ENCODE data around the gene SLC39A11.
"Not testable (repeated sequence)": the region's sequence is repeated elsewhere in the genome, so short reads cannot be mapped to it uniquely, and the experiment has no call there.

Gene SLC39A11

DNA sequence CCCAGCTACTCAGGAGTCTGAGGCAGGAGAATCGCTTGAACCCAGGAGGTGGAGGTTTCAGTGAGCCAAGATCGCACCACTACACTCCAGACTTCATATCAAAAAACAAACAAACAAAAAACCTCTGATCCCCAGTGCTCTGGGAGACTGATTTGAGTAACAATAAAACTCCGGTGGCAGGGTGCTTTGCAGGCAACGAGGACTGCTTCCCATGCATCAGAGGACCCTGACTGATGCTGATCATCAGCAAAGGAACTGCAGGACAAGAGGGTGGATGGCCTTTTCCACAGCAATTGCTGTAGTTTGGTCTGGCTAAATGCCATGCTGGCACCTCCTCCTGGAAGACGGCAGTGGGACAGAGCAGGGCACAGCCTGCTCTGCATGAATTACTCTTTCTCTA lies 6.4 kb upstream of the SLC39A11 start:
- H3K27ac ChIP-seq (ENCODE audit: low read length), result no peak overlapping the region
- no peak overlapping the region for H3K4me3 ChIP-seq (ENCODE audit: low read length)
- no peaks in the 10 kb centered on the region for H3K9me3 ChIP-seq (replicated peaks; ENCODE audit: insufficient read depth, low read length)

GRCh38 chr17:73097973-73098765 lies 5.7 kb upstream of the SLC39A11 start:
- not testable (repeated sequence) for H3K9me2 ChIP-seq (replicated peaks; ENCODE audit: insufficient read depth, low read length); DNase-seq; H3F3A ChIP-seq (ENCODE audit: insufficient read depth, low read length); H3K27me3 ChIP-seq (replicated peaks; ENCODE audit: insufficient read depth, low read length); H2AFZ ChIP-seq (ENCODE audit: low read length); H3K9me3 ChIP-seq (replicated peaks; ENCODE audit: insufficient read depth, low read length); H3K4me2 ChIP-seq (ENCODE audit: low read depth, low read length); H3K36me3 ChIP-seq (replicated peaks; ENCODE audit: insufficient read depth, low read length); H3K79me2 ChIP-seq (ENCODE audit: low read length); H3K4me1 ChIP-seq (ENCODE audit: low read length); H3K4me3 ChIP-seq (ENCODE audit: low read length); H3K27ac ChIP-seq (ENCODE audit: low read length); H4K20me1 ChIP-seq (ENCODE audit: insufficient read depth, low read length); H3K9ac ChIP-seq (ENCODE audit: low read length)

More for the DNA sequence above, 6.4 kb upstream of the SLC39A11 start:
- H2AFZ ChIP-seq (ENCODE audit: low read length), result no peak overlapping the region
- no peaks in the 10 kb centered on the region for H3K4me1 ChIP-seq (ENCODE audit: low read length)
- no peaks in the 10 kb centered on the region for H3F3A ChIP-seq (ENCODE audit: insufficient read depth, low read length)
- DNase-seq, result no peak
- TF ChIP-seq EZH2phosphoT487 (IDR thresholded peaks at IDR 0.05; ENCODE audit: low read length) (no peak), CTCF (IDR thresholded peaks at IDR 0.05; ENCODE audit: low read length) (no peak), EZH2 (optimal IDR thresholded peaks at IDR 0.05; ENCODE audit: low read depth, low read length) (no peak)
- H3K79me2 ChIP-seq (ENCODE audit: low read length), result no peaks in the 10 kb centered on the region
- no peak overlapping the region for H3K9ac ChIP-seq (ENCODE audit: low read length)
- H3K4me2 ChIP-seq (ENCODE audit: low read depth, low read length), result no peak overlapping the region
- H3K9me2 ChIP-seq (replicated peaks; ENCODE audit: insufficient read depth, low read length), result no peaks in the 10 kb centered on the region
- no peaks in the 10 kb centered on the region for H4K20me1 ChIP-seq (ENCODE audit: insufficient read depth, low read length)
- H3K36me3 ChIP-seq (replicated peaks; ENCODE audit: insufficient read depth, low read length), result no peaks in the 10 kb centered on the region
- no peaks in the 10 kb centered on the region for H3K27me3 ChIP-seq (replicated peaks; ENCODE audit: insufficient read depth, low read length)

GRCh38 chr17:73096866-73097265 lies 4.4 kb upstream of the SLC39A11 start:
- Histone ChIP-seq H3K4me2 (ENCODE audit: low read depth, low read length) (no peak overlapping the region), H3F3A (ENCODE audit: insufficient read depth, low read length) (no peaks in the 10 kb centered on the region), H3K4me3 (ENCODE audit: low read length) (no peak overlapping the region), H3K36me3 (replicated peaks; ENCODE audit: insufficient read depth, low read length) (no peaks in the 10 kb centered on the region), H2AFZ (ENCODE audit: low read length) (no peak overlapping the region), H3K27ac (ENCODE audit: low read length) (no peak overlapping the region), H3K9me2 (replicated peaks; ENCODE audit: insufficient read depth, low read length) (no peaks in the 10 kb centered on the region), H3K27me3 (replicated peaks; ENCODE audit: insufficient read depth, low read length) (no peaks in the 10 kb centered on the region), H4K20me1 (ENCODE audit: insufficient read depth, low read length) (no peaks in the 10 kb centered on the region), H3K9me3 (replicated peaks; ENCODE audit: insufficient read depth, low read length) (no peaks in the 10 kb centered on the region), H3K79me2 (ENCODE audit: low read length) (peaks cover 3% of the 10 kb centered on the region; the same call in 1 of the 2 replicates), H3K9ac (ENCODE audit: low read length) (no peak overlapping the region), H3K4me1 (ENCODE audit: low read length) (no peaks in the 10 kb centered on the region; the same call in 1 of the 2 replicates)
- TF ChIP-seq EZH2 (optimal IDR thresholded peaks at IDR 0.05; ENCODE audit: low read depth, low read length) (no peak), CTCF (IDR thresholded peaks at IDR 0.05; ENCODE audit: low read length) (no peak), EZH2phosphoT487 (IDR thresholded peaks at IDR 0.05; ENCODE audit: low read length) (no peak)
- DNase-seq, result no peak

- H3K27me3 ChIP-seq (replicated peaks; ENCODE audit: insufficient read depth, low read length), result no peaks in the 10 kb centered on the region
- no peaks in the 10 kb centered on the region for H3K9me2 ChIP-seq (replicated peaks; ENCODE audit: insufficient read depth, low read length)
- peaks cover 5% of the 10 kb centered on the region; the same call in 1 of the 2 replicates for H3K79me2 ChIP-seq (ENCODE audit: low read length)
- no peak overlapping the region for H2AFZ ChIP-seq (ENCODE audit: low read length)
- no peaks in the 10 kb centered on the region for H3K9me3 ChIP-seq (replicated peaks; ENCODE audit: insufficient read depth, low read length)
- no peaks in the 10 kb centered on the region for H3K36me3 ChIP-seq (replicated peaks; ENCODE audit: insufficient read depth, low read length)
- H3K4me2 ChIP-seq (ENCODE audit: low read depth, low read length), result no peak overlapping the region
- H3K4me3 ChIP-seq (ENCODE audit: low read length), result no peak overlapping the region
- no peak overlapping the region for H3K27ac ChIP-seq (ENCODE audit: low read length)
- no peaks in the 10 kb centered on the region for H3F3A ChIP-seq (ENCODE audit: insufficient read depth, low read length)
- DNase-seq, result no peak
- H3K9ac ChIP-seq (ENCODE audit: low read length), result no peak overlapping the region
- H3K4me1 ChIP-seq (ENCODE audit: low read length), result no peaks in the 10 kb centered on the region; the same call in 1 of the 2 replicates
- no peaks in the 10 kb centered on the region for H4K20me1 ChIP-seq (ENCODE audit: insufficient read depth, low read length)
- TF ChIP-seq EZH2 (optimal IDR thresholded peaks at IDR 0.05; ENCODE audit: low read depth, low read length) (no peak), EZH2phosphoT487 (IDR thresholded peaks at IDR 0.05; ENCODE audit: low read length) (no peak), CTCF (IDR thresholded peaks at IDR 0.05; ENCODE audit: low read length) (no peak)
Measured at GRCh38 chr17:73096211-73096610, 3.7 kb upstream of the SLC39A11 start.

Data from MM.1S (cell line).